HL-60 (cell line): Measurements from ENCODE around the gene ADTRP.

Experiments used
- CTCF ChIP-seq: IDR thresholded peaks from one replicate; pipeline ENCODE4 v1.5.1; 2011; ENCODE audit warnings: low read length, control low read depth, inconsistent platforms; ENCODE audit not compliant: insufficient read depth
- POLR2AphosphoS5 ChIP-seq: IDR thresholded peaks from 2 replicates; pipeline ENCODE4 v1.6.1; 2012; ENCODE audit warnings: low read depth
- REST ChIP-seq: IDR thresholded peaks from 2 replicates; pipeline ENCODE4 v1.6.1; 2012; ENCODE audit warnings: low read depth; ENCODE audit not compliant: insufficient replicate concordance

DNA sequence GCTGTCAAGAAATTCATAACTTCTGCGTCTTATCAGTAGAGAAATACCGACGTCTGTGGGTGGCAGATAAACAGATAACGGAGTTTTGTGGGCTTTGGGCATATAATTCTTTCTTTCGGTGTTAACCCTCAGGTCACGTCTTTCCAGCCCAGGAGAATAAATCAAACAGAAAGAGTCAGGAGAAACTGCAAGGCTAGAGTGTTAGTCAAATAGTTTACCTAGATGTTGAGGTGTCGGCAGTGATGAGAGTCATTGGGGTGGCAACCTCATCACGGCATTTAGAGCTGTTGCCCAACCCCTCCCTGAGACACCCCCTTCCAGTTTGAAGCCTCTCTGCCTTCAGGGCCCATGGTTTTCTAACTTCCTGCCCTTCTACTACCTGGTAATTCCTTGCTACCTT, 49.5 kb downstream of the ADTRP start:
- TF ChIP-seq CTCF: no peak
- TF ChIP-seq REST: no peak
- no peak for TF ChIP-seq POLR2AphosphoS5
